ENCODE measurements around the gene PARP9.
"Not testable (repeated sequence)": the region's sequence is repeated elsewhere in the genome, so short reads cannot be mapped to it uniquely, and the experiment has no call there.

PARP9 gene

GRCh38 chr3:122582390-122582789 is 18.3 kb upstream of the PARP9 start:
- peaks cover 68% of the 10 kb centered on the region for H3K4me1 Mint-ChIP-seq
- H3K9me3 Mint-ChIP-seq, result peaks cover 8% of the 10 kb centered on the region
- H3K27me3 Mint-ChIP-seq, result no peaks in the 10 kb centered on the region
- no peak overlapping the region for H3K4me3 Mint-ChIP-seq
- H3K36me3 Mint-ChIP-seq, result peaks cover 27% of the 10 kb centered on the region
- peak overlapping the region; percentile 14 for H3K27ac Mint-ChIP-seq

GRCh38 chr3:122581622-122582021 is 17.5 kb upstream of the PARP9 start:
- peaks cover 69% of the 10 kb centered on the region for H3K4me1 Mint-ChIP-seq
- peaks cover 8% of the 10 kb centered on the region for H3K9me3 Mint-ChIP-seq
- H3K27me3 Mint-ChIP-seq, result no peaks in the 10 kb centered on the region
- H3K36me3 Mint-ChIP-seq, result peaks cover 27% of the 10 kb centered on the region
- no peak overlapping the region for H3K4me3 Mint-ChIP-seq
- H3K27ac Mint-ChIP-seq, result no peak overlapping the region

- H3K4me1 Mint-ChIP-seq, result peaks cover 69% of the 10 kb centered on the region
- no peak overlapping the region for H3K27ac Mint-ChIP-seq
- no peak overlapping the region for H3K4me3 Mint-ChIP-seq
Measured at GRCh38 chr3:122580470-122580869, 16.4 kb upstream of the PARP9 start.

GRCh38 chr3:122578069-122578740 is 14.1 kb upstream of the PARP9 start:
- H3K9me3 Mint-ChIP-seq, result peaks cover 8% of the 10 kb centered on the region
- H3K27ac Mint-ChIP-seq, result peak overlapping the region; percentile 100
- peaks cover 17% of the 10 kb centered on the region for H3K36me3 Mint-ChIP-seq
- H3K27me3 Mint-ChIP-seq, result no peaks in the 10 kb centered on the region
- H3K4me3 Mint-ChIP-seq, result peak overlapping the region; percentile 93
- peaks cover 72% of the 10 kb centered on the region for H3K4me1 Mint-ChIP-seq

More at GRCh38 chr3:122580470-122580869, 16.4 kb upstream of the PARP9 start:
- Mint-ChIP-seq H3K9me3 (peaks cover 8% of the 10 kb centered on the region), H3K36me3 (peaks cover 23% of the 10 kb centered on the region), H3K27me3 (no peaks in the 10 kb centered on the region)

- Mint-ChIP-seq H3K36me3 (peaks cover 18% of the 10 kb centered on the region), H3K9me3 (peaks cover 5% of the 10 kb centered on the region), H3K4me3 (peak within 1 kb of the TSS; percentile 93), H3K27ac (peak within 1 kb of the TSS; percentile 100), H3K4me1 (peaks cover 79% of the 10 kb centered on the region), H3K27me3 (no peaks in the 10 kb centered on the region)
Measured at GRCh38 chr3:122577409-122578031, 13.4 kb upstream of the PARP9 start, which contains the start of gene PARP15. PARP15 (plus strand) TSS chr3:122577650; CDS start chr3:122577668, 18 bp downstream.

- peaks cover 14% of the 10 kb centered on the region for H3K36me3 Mint-ChIP-seq
- peak overlapping the region; percentile 93 for H3K4me3 Mint-ChIP-seq
- H3K27me3 Mint-ChIP-seq, result no peaks in the 10 kb centered on the region
- H3K27ac Mint-ChIP-seq, result peak overlapping the region; percentile 84
- H3K4me1 Mint-ChIP-seq, result peaks cover 85% of the 10 kb centered on the region
- no peaks in the 10 kb centered on the region for H3K9me3 Mint-ChIP-seq
Measured at GRCh38 chr3:122576174-122576940, 12.3 kb upstream of the PARP9 start.

- Mint-ChIP-seq H3K9me3 (no peaks in the 10 kb centered on the region), H3K4me3 (peak overlapping the region; percentile 6), H3K27ac (peak overlapping the region; percentile 96), H3K36me3 (peaks cover 24% of the 10 kb centered on the region), H3K4me1 (peaks cover 89% of the 10 kb centered on the region), H3K27me3 (no peaks in the 10 kb centered on the region)
Measured at GRCh38 chr3:122572940-122573412, 8.9 kb upstream of the PARP9 start.

GRCh38 chr3:122568755-122569154 is 4.7 kb upstream of the PARP9 start:
- Mint-ChIP-seq H3K4me3 (peak overlapping the region; percentile 73), H3K36me3 (peaks cover 31% of the 10 kb centered on the region)

GRCh38 chr3:122568131-122568530 is 4.0 kb upstream of the PARP9 start:
- H3K4me1 Mint-ChIP-seq, result peaks cover 82% of the 10 kb centered on the region
- not testable (repeated sequence) for H3K9me3 Mint-ChIP-seq, H3K27me3 Mint-ChIP-seq
- H3K4me3 Mint-ChIP-seq, result peak overlapping the region; percentile 73
- H3K27ac Mint-ChIP-seq, result peak overlapping the region; percentile 92
- H3K36me3 Mint-ChIP-seq, result peaks cover 28% of the 10 kb centered on the region

More at GRCh38 chr3:122568755-122569154, 4.7 kb upstream of the PARP9 start:
- Mint-ChIP-seq H3K9me3 (no peaks in the 10 kb centered on the region), H3K27ac (peak overlapping the region; percentile 92), H3K4me1 (peaks cover 82% of the 10 kb centered on the region), H3K27me3 (no peaks in the 10 kb centered on the region)

- H3K36me3 Mint-ChIP-seq, result peaks cover 23% of the 10 kb centered on the region
Measured at GRCh38 chr3:122563717-122564025, 429 bp downstream of the PARP9 start.

GRCh38 chr3:122562923-122563716 is 980 bp downstream of the PARP9 start:
- peak overlapping the region; percentile 100 for H3K27ac Mint-ChIP-seq
- H3K4me1 Mint-ChIP-seq, result peaks cover 76% of the 10 kb centered on the region
- peak overlapping the region; percentile 99 for H3K4me3 Mint-ChIP-seq
- no peaks in the 10 kb centered on the region for H3K27me3 Mint-ChIP-seq
- peaks cover 18% of the 10 kb centered on the region for H3K36me3 Mint-ChIP-seq
- no peaks in the 10 kb centered on the region for H3K9me3 Mint-ChIP-seq

More at GRCh38 chr3:122563717-122564025, 429 bp downstream of the PARP9 start:
- Mint-ChIP-seq H3K27ac (peak overlapping the region; percentile 100), H3K9me3 (no peaks in the 10 kb centered on the region), H3K4me1 (peaks cover 81% of the 10 kb centered on the region), H3K27me3 (no peaks in the 10 kb centered on the region), H3K4me3 (peak overlapping the region; percentile 99)

GRCh38 chr3:122560680-122561079 is 3.4 kb downstream of the PARP9 start:
- no peaks in the 10 kb centered on the region for H3K9me3 Mint-ChIP-seq
- H3K4me3 Mint-ChIP-seq, result peak overlapping the region; percentile 45
- H3K4me1 Mint-ChIP-seq, result peaks cover 55% of the 10 kb centered on the region
- no peaks in the 10 kb centered on the region for H3K27me3 Mint-ChIP-seq
- peaks cover 10% of the 10 kb centered on the region for H3K36me3 Mint-ChIP-seq
- peak overlapping the region; percentile 93 for H3K27ac Mint-ChIP-seq

GRCh38 chr3:122559906-122560305 is 4.2 kb downstream of the PARP9 start:
- peaks cover 11% of the 10 kb centered on the region for H3K36me3 Mint-ChIP-seq
- H3K9me3 Mint-ChIP-seq, result no peaks in the 10 kb centered on the region
- no peak overlapping the region for H3K4me3 Mint-ChIP-seq
- H3K4me1 Mint-ChIP-seq, result peaks cover 55% of the 10 kb centered on the region
- H3K27me3 Mint-ChIP-seq, result no peaks in the 10 kb centered on the region
- no peak overlapping the region for H3K27ac Mint-ChIP-seq

- Mint-ChIP-seq H3K27ac (no peak overlapping the region), H3K9me3 (no peaks in the 10 kb centered on the region), H3K4me3 (no peak overlapping the region), H3K27me3 (no peaks in the 10 kb centered on the region), H3K4me1 (peaks cover 56% of the 10 kb centered on the region), H3K36me3 (peaks cover 11% of the 10 kb centered on the region)
Measured at GRCh38 chr3:122558605-122559004, 5.5 kb downstream of the PARP9 start.

GRCh38 chr3:122557356-122557755 is 6.7 kb downstream of the PARP9 start:
- H3K27me3 Mint-ChIP-seq, result no peaks in the 10 kb centered on the region
- H3K4me3 Mint-ChIP-seq, result no peak overlapping the region
- H3K27ac Mint-ChIP-seq, result no peak overlapping the region
- peaks cover 13% of the 10 kb centered on the region for H3K36me3 Mint-ChIP-seq
- peaks cover 52% of the 10 kb centered on the region for H3K4me1 Mint-ChIP-seq
- no peaks in the 10 kb centered on the region for H3K9me3 Mint-ChIP-seq

All from activated naive CD4-positive, alpha-beta T cell treated with anti-CD3 and anti-CD28 coated beads, Interleukin-2, amount 50 U/mL, for 24 hours (primary cell).